Measurements from ENCODE around the gene WASF2. TPM values are rescaled to one million over a fixed set of nuclear protein-coding genes. Genes with fewer than 3 reads are reported as not detected.
"Not testable (repeated sequence)": the region's sequence is repeated elsewhere in the genome, so short reads cannot be mapped to it uniquely, and the experiment has no call there.

The WASF2 gene
- total RNA-seq, 3 donors from 2014 or later: 41.6 to 93.5 (median 43.2) TPM

GRCh38 chr1:27503844-27504587 is 14.0 kb upstream of the WASF2 start:
- Histone ChIP-seq H3K4me1 (peaks cover 19 to 21% of the 10 kb centered on the region in 2 donors), H3K27me3 (no peaks in the 10 kb centered on the region), H3K27ac (peak overlapping the region; percentile 92 to 100), H3K9me3 (no peaks in the 10 kb centered on the region), H3K36me3 (no peaks in the 10 kb centered on the region), H3K4me3 (peak overlapping the region; percentile 1 to 50 (median 13))
- DNase-seq (ENCODE audit: low spot score in 2 of 2): no peak
- TF ChIP-seq CTCF (IDR thresholded peaks at IDR 0.05) (no peak), POLR2A (IDR thresholded peaks at IDR 0.05) (no peak), POLR2AphosphoS5 (IDR thresholded peaks at IDR 0.05) (no peak)
- intact Hi-C loops (cut with DNase I; ENCODE audit: low total_unique reads): no loop called here

GRCh38 chr1:27503033-27503432 is 13.1 kb upstream of the WASF2 start:
- Histone ChIP-seq H3K27ac (peak overlapping the region; percentile 92 to 100), H3K36me3 (no peaks in the 10 kb centered on the region), H3K4me3 (no peak overlapping the region), H3K27me3 (no peaks in the 10 kb centered on the region), H3K4me1 (peaks cover 19 to 21% of the 10 kb centered on the region in 2 donors), H3K9me3 (no peaks in the 10 kb centered on the region)
- intact Hi-C loops (cut with DNase I; ENCODE audit: low total_unique reads): no loop called here
- TF ChIP-seq POLR2A (IDR thresholded peaks at IDR 0.05): no peak
- no peak for TF ChIP-seq CTCF (IDR thresholded peaks at IDR 0.05)
- no peak for TF ChIP-seq POLR2AphosphoS5 (IDR thresholded peaks at IDR 0.05)
- no peak for DNase-seq (ENCODE audit: low spot score in 2 of 2)

- H3K36me3 ChIP-seq; H3K9me3 ChIP-seq; H3K4me3 ChIP-seq; H3K27me3 ChIP-seq; H3K27ac ChIP-seq; intact Hi-C loops (cut with DNase I; ENCODE audit: low total_unique reads); DNase-seq (ENCODE audit: low spot score in 2 of 2): not testable (repeated sequence)
- peaks cover 19 to 21% of the 10 kb centered on the region in 2 donors for H3K4me1 ChIP-seq
Measured at GRCh38 chr1:27501159-27501558, 11.2 kb upstream of the WASF2 start.

- intact Hi-C loops (cut with DNase I; ENCODE audit: low total_unique reads): no loop called here
Measured at GRCh38 chr1:27499142-27499541, 9.2 kb upstream of the WASF2 start.

GRCh38 chr1:27496604-27497155 is 6.7 kb upstream of the WASF2 start:
- peaks cover 5 to 9% of the 10 kb centered on the region in 2 donors for H3K4me1 ChIP-seq
- intact Hi-C loops (cut with DNase I; ENCODE audit: low total_unique reads): no loop called here

More at GRCh38 chr1:27499142-27499541, 9.2 kb upstream of the WASF2 start:
- H3K4me1 ChIP-seq: peaks cover 5% of the 10 kb centered on the region in 2 donors
- no peak for DNase-seq (ENCODE audit: low spot score in 2 of 2)
- H3K9me3 ChIP-seq: no peaks in the 10 kb centered on the region
- no peak overlapping the region for H3K4me3 ChIP-seq
- TF ChIP-seq CTCF (IDR thresholded peaks at IDR 0.05) (no peak), POLR2A (IDR thresholded peaks at IDR 0.05) (no peak), POLR2AphosphoS5 (IDR thresholded peaks at IDR 0.05) (no peak)
- H3K36me3 ChIP-seq: no peaks in the 10 kb centered on the region
- H3K27me3 ChIP-seq: no peaks in the 10 kb centered on the region
- no peak overlapping the region for H3K27ac ChIP-seq

More at GRCh38 chr1:27496604-27497155, 6.7 kb upstream of the WASF2 start:
- Histone ChIP-seq H3K4me3 (peak overlapping the region in 2 of 3 donors; percentile 13 to 47), H3K36me3 (no peaks in the 10 kb centered on the region), H3K27ac (peak overlapping the region; percentile 33 to 69), H3K9me3 (no peaks in the 10 kb centered on the region), H3K27me3 (no peaks in the 10 kb centered on the region)
- TF ChIP-seq POLR2AphosphoS5 (IDR thresholded peaks at IDR 0.05): no peak
- TF ChIP-seq CTCF (IDR thresholded peaks at IDR 0.05): peak in 1 of 3 donors; percentile 25
- DNase-seq (ENCODE audit: low spot score in 2 of 2): no peak

Data from breast epithelium (tissue), 4 donors.